Prostate gland (tissue), 2 donors: ENCODE measurements around the gene MYBPC2.

Experiments
- CTCF ChIP-seq, 4 experiments: fragments of 200-600 bp in 2 of 4; fragments of 450-650 bp in 2 of 4; sonication (generic) in 2 of 4; IDR thresholded peaks; 1 replicate in 3 of 4; 2 replicates in 1 of 4; pipeline ENCODE4 v1.5.1; 2016 to 2019; ENCODE audit warnings: antibody characterized with exemption in 4 of 4, mild to moderate bottlenecking in 2 of 4, moderate library complexity in 2 of 4
- POLR2A ChIP-seq: fragments of 450-650 bp; IDR thresholded peaks from one replicate; pipeline ENCODE4 v1.6.1; 2016; ENCODE audit warnings: antibody characterized with exemption, mild to moderate bottlenecking

GRCh38 chr19:50478901-50479715 lies 46.4 kb downstream of the MYBPC2 start:
- TF ChIP-seq CTCF (IDR thresholded peaks at IDR 0.05) (no peak), POLR2A (no peak)
